ENCODE data around the gene ENAH.

ENAH gene

GRCh38 chr1:225469051-225469450 lies 183.9 kb downstream of the ENAH start:
- WGBS = 94% methylated on average over 4 of the region's 5 CpGs
- no peak overlapping the region for H3K4ac ChIP-seq (ENCODE audit: low read depth in 1 of 2, low read length in 2 of 2)

DNA sequence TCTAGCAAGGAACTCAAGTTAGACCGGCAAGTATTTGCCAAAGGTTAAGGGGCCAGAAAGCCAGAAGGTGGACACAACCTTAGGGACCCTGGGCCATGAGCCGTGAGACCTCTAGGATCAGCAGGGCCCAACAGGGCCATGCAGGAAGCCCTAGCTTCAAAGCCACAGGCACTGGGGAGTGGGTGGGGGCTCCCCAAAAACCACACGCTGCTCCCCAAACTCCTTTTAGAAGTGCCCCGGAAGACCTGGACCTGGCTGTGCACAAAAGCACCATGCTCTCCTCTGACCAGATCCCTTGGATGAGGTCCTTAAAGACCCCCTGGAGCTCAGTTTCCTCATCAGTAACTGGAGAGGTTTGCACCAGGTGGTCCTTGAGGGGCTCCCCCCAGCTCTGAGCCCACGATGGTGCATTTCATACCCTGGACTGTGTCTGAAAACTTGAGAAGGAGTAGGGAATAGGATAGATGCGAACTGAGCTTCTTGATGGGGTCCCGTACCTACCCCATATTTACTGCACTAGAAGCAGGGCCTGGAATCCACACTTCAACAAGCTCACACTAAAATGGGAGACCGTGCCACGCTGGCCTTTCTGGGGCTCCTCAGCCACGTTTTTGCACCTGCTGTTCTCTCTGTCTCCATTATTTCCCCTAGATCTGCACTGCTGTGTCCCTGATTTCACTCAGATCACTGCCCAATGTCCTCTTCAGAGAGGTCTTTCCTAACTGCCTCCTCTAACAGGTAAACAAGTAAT lies 184.5 kb downstream of the ENAH start:
- no peak overlapping the region for H2BK12ac ChIP-seq (ENCODE audit: low read length in 2 of 2)

More at GRCh38 chr1:225469051-225469450, 183.9 kb downstream of the ENAH start:
- H3K9ac ChIP-seq (ENCODE audit: low read length) = no peak overlapping the region
- H2AK5ac ChIP-seq (ENCODE audit: low read length, severe bottlenecking) = no peak overlapping the region
- H3K79me1 ChIP-seq (replicated peaks; ENCODE audit: low read length, poor library complexity, severe bottlenecking) = no peaks in the 10 kb centered on the region
- H3K27me3 ChIP-seq (ENCODE audit: control insufficient read depth in 1 of 2, insufficient read depth in 1 of 2, low read length in 2 of 2) = peaks cover 0 to 19% of the 10 kb centered on the region in 2 experiments
- H2AFZ ChIP-seq (ENCODE audit: low read depth, low read length) = no peak overlapping the region
- H3K23ac ChIP-seq (ENCODE audit: low read length in 2 of 2) = no peak overlapping the region
- H3K14ac ChIP-seq (ENCODE audit: low read length in 2 of 2) = no peak overlapping the region
- H2BK5ac ChIP-seq (ENCODE audit: low read depth, low read length, poor library complexity, severe bottlenecking) = no peak overlapping the region
- H4K8ac ChIP-seq (ENCODE audit: low read length) = no peak overlapping the region
- H2BK120ac ChIP-seq (ENCODE audit: low read depth, low read length) = no peak overlapping the region
- H3K4me1 ChIP-seq (ENCODE audit: control insufficient read depth, insufficient read depth, low read depth, low read length) = peaks cover 10% of the 10 kb centered on the region
- no peak for DNase-seq
- H3K4me2 ChIP-seq (ENCODE audit: low read length, poor library complexity, severe bottlenecking) = no peak overlapping the region
- H3K27ac ChIP-seq (ENCODE audit: low read length, poor library complexity, severe bottlenecking) = no peak overlapping the region
- no peak overlapping the region for H2BK15ac ChIP-seq (ENCODE audit: low read depth, poor library complexity, severe bottlenecking)
- H4K91ac ChIP-seq (ENCODE audit: low read length) = no peak overlapping the region
- no peaks in the 10 kb centered on the region for H3K36me3 ChIP-seq (ENCODE audit: control insufficient read depth in 1 of 2, insufficient read depth in 2 of 2, low read depth in 1 of 2, low read length in 2 of 2)
- no peak overlapping the region for H3K4me3 ChIP-seq (ENCODE audit: insufficient read depth in 1 of 2, low read depth in 1 of 2, low read length in 2 of 2)
- no peak overlapping the region for H2BK12ac ChIP-seq (ENCODE audit: low read length in 2 of 2)
- H3K9me3 ChIP-seq (ENCODE audit: control insufficient read depth, low read length) = no peaks in the 10 kb centered on the region
- no peak overlapping the region for H3K18ac ChIP-seq (ENCODE audit: low read depth in 1 of 2, low read length in 2 of 2)

DNA sequence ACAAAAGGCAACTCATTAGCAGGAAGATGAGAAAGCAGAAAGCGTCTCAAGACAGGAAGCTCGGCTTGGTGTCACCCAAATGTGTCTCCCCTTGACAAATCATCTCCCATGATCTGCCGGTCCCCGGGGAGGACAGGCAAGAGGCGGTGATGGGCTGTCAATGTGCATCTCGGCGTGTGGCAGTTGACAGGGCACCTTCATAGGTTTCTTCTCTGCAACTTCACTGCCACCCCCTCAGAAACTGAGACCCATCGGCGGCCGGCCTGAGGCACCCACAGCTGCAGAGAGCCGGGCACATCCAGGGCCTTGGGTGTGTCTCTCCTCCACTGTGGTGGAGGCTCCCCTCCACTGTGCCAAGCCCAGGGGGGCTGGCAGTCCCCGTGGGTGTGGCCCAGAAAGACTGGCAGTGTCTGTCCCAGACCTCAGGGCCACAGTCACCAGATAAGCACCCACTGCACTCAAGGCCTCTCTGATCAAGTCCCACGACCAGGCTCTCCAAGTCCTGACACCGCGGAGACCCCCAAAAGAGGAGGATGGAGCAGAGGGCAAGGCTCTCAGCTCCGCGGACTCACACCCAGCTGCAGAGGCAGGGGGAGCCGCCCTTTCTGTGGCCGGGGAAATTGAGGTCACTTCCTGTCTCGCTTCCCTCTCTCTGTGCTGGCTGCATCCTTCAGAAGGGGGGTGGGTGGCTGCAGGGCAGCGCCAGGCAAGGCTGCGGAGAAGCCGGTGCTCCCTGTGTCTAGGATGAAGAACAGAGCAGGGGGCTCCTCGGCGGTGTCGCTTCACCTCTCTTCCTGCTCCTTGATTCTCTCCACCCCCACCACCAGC lies 185.5 kb downstream of the ENAH start:
- no peak overlapping the region for H3K14ac ChIP-seq (ENCODE audit: low read length in 2 of 2)
- H3K9me3 ChIP-seq (ENCODE audit: control insufficient read depth, low read length) = no peaks in the 10 kb centered on the region
- no peak overlapping the region for H3K4me2 ChIP-seq (ENCODE audit: low read length, poor library complexity, severe bottlenecking)
- no peak overlapping the region for H2AK5ac ChIP-seq (ENCODE audit: low read length, severe bottlenecking)
- no peak overlapping the region for H3K23ac ChIP-seq (ENCODE audit: low read length in 2 of 2)
- H4K91ac ChIP-seq (ENCODE audit: low read length) = no peak overlapping the region
- peak overlapping the region; percentile 35 for H2BK120ac ChIP-seq (ENCODE audit: low read depth, low read length)
- H3K27me3 ChIP-seq (ENCODE audit: control insufficient read depth in 1 of 2, insufficient read depth in 1 of 2, low read length in 2 of 2) = peaks cover 0 to 32% of the 10 kb centered on the region in 2 experiments
- no peaks in the 10 kb centered on the region for H3K79me1 ChIP-seq (replicated peaks; ENCODE audit: low read length, poor library complexity, severe bottlenecking)
- H3K9ac ChIP-seq (ENCODE audit: low read length) = no peak overlapping the region
- H3K27ac ChIP-seq (ENCODE audit: low read length, poor library complexity, severe bottlenecking) = no peak overlapping the region
- H3K4me3 ChIP-seq (ENCODE audit: insufficient read depth in 1 of 2, low read depth in 1 of 2, low read length in 2 of 2) = no peak overlapping the region
- no peak overlapping the region for H2BK5ac ChIP-seq (ENCODE audit: low read depth, low read length, poor library complexity, severe bottlenecking)
- H3K4me1 ChIP-seq (ENCODE audit: control insufficient read depth, insufficient read depth, low read depth, low read length) = peaks cover 18% of the 10 kb centered on the region
- 82% methylated on average over 21 of the region's 26 CpGs for WGBS
- H2BK15ac ChIP-seq (ENCODE audit: low read depth, poor library complexity, severe bottlenecking) = no peak overlapping the region
- no peak overlapping the region for H2BK12ac ChIP-seq (ENCODE audit: low read length in 2 of 2)
- H3K18ac ChIP-seq (ENCODE audit: low read depth in 1 of 2, low read length in 2 of 2) = peak overlapping the region; percentile 16 to 18
- peak overlapping the region; percentile 43 for H4K8ac ChIP-seq (ENCODE audit: low read length)
- no peak overlapping the region for H3K4ac ChIP-seq (ENCODE audit: low read depth in 1 of 2, low read length in 2 of 2)
- no peak for DNase-seq
- H3K36me3 ChIP-seq (ENCODE audit: control insufficient read depth in 1 of 2, insufficient read depth in 2 of 2, low read depth in 1 of 2, low read length in 2 of 2) = no peaks in the 10 kb centered on the region
- H2AFZ ChIP-seq (ENCODE audit: low read depth, low read length) = peak overlapping the region; percentile 3

More for the DNA sequence above, 184.5 kb downstream of the ENAH start:
- Histone ChIP-seq H3K4me1 (ENCODE audit: control insufficient read depth, insufficient read depth, low read depth, low read length) (peaks cover 12% of the 10 kb centered on the region), H3K4ac (ENCODE audit: low read depth in 1 of 2, low read length in 2 of 2) (no peak overlapping the region), H3K79me1 (replicated peaks; ENCODE audit: low read length, poor library complexity, severe bottlenecking) (no peaks in the 10 kb centered on the region), H3K9ac (ENCODE audit: low read length) (no peak overlapping the region), H2BK15ac (ENCODE audit: low read depth, poor library complexity, severe bottlenecking) (no peak overlapping the region), H3K9me3 (ENCODE audit: control insufficient read depth, low read length) (no peaks in the 10 kb centered on the region), H4K91ac (ENCODE audit: low read length) (no peak overlapping the region), H4K8ac (ENCODE audit: low read length) (no peak overlapping the region), H3K27me3 (ENCODE audit: control insufficient read depth in 1 of 2, insufficient read depth in 1 of 2, low read length in 2 of 2) (peaks cover 0 to 25% of the 10 kb centered on the region in 2 experiments), H2BK5ac (ENCODE audit: low read depth, low read length, poor library complexity, severe bottlenecking) (no peak overlapping the region), H2AK5ac (ENCODE audit: low read length, severe bottlenecking) (no peak overlapping the region), H3K14ac (ENCODE audit: low read length in 2 of 2) (no peak overlapping the region), H3K27ac (ENCODE audit: low read length, poor library complexity, severe bottlenecking) (no peak overlapping the region), H2BK120ac (ENCODE audit: low read depth, low read length) (no peak overlapping the region), H2AFZ (ENCODE audit: low read depth, low read length) (no peak overlapping the region), H3K18ac (ENCODE audit: low read depth in 1 of 2, low read length in 2 of 2) (no peak overlapping the region), H3K36me3 (ENCODE audit: control insufficient read depth in 1 of 2, insufficient read depth in 2 of 2, low read depth in 1 of 2, low read length in 2 of 2) (no peaks in the 10 kb centered on the region), H3K23ac (ENCODE audit: low read length in 2 of 2) (no peak overlapping the region), H3K4me3 (ENCODE audit: insufficient read depth in 1 of 2, low read depth in 1 of 2, low read length in 2 of 2) (no peak overlapping the region), H3K4me2 (ENCODE audit: low read length, poor library complexity, severe bottlenecking) (no peak overlapping the region)
- 84% methylated on average over 9 of the region's 10 CpGs for WGBS
- DNase-seq = no peak

DNA sequence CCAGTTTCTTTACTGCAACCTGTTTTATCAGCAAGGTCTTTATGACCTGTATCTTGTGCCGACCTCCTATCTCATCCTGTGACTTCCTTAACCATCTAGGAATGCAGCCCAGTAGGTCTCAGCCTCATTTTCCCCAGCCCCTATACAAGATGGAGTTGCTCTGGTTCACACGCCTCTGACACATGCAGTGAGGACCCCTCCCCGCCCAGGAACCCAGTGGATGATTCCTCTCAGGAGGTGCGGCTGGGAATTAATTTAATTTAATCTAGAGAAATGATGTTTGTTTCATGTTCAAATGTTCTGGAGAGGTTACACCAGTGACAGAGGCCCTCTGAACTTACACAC lies 186.1 kb downstream of the ENAH start:
- Histone ChIP-seq H2AFZ (ENCODE audit: low read depth, low read length) (no peak overlapping the region), H3K27ac (ENCODE audit: low read length, poor library complexity, severe bottlenecking) (no peak overlapping the region), H2AK5ac (ENCODE audit: low read length, severe bottlenecking) (no peak overlapping the region), H2BK15ac (ENCODE audit: low read depth, poor library complexity, severe bottlenecking) (no peak overlapping the region), H2BK120ac (ENCODE audit: low read depth, low read length) (no peak overlapping the region), H3K9me3 (ENCODE audit: control insufficient read depth, low read length) (no peaks in the 10 kb centered on the region), H3K9ac (ENCODE audit: low read length) (no peak overlapping the region), H4K8ac (ENCODE audit: low read length) (no peak overlapping the region), H4K91ac (ENCODE audit: low read length) (no peak overlapping the region), H3K23ac (ENCODE audit: low read length in 2 of 2) (no peak overlapping the region), H3K18ac (ENCODE audit: low read depth in 1 of 2, low read length in 2 of 2) (no peak overlapping the region), H3K4me1 (ENCODE audit: control insufficient read depth, insufficient read depth, low read depth, low read length) (peaks cover 19% of the 10 kb centered on the region), H3K4me2 (ENCODE audit: low read length, poor library complexity, severe bottlenecking) (no peak overlapping the region), H3K27me3 (ENCODE audit: control insufficient read depth in 1 of 2, insufficient read depth in 1 of 2, low read length in 2 of 2) (peaks cover 0 to 38% of the 10 kb centered on the region in 2 experiments), H2BK12ac (ENCODE audit: low read length in 2 of 2) (no peak overlapping the region), H3K79me1 (replicated peaks; ENCODE audit: low read length, poor library complexity, severe bottlenecking) (no peaks in the 10 kb centered on the region), H3K36me3 (ENCODE audit: control insufficient read depth in 1 of 2, insufficient read depth in 2 of 2, low read depth in 1 of 2, low read length in 2 of 2) (no peaks in the 10 kb centered on the region), H3K4me3 (ENCODE audit: insufficient read depth in 1 of 2, low read depth in 1 of 2, low read length in 2 of 2) (no peak overlapping the region), H3K14ac (ENCODE audit: low read length in 2 of 2) (no peak overlapping the region), H2BK5ac (ENCODE audit: low read depth, low read length, poor library complexity, severe bottlenecking) (no peak overlapping the region), H3K4ac (ENCODE audit: low read depth in 1 of 2, low read length in 2 of 2) (no peak overlapping the region)
- 100% methylated on average over 3 of the region's 4 CpGs for WGBS
- no peak for DNase-seq

Measured in mesenchymal stem cell (in vitro differentiated cells and primary cell).